Measurements from ENCODE around the gene POU2AF2.
"Not testable (repeated sequence)": the region's sequence is repeated elsewhere in the genome, so short reads cannot be mapped to it uniquely, and the experiment has no call there.

POU2AF2 gene

GRCh38 chr11:111245425-111245824, at the start of gene POU2AF2:
Gene POU2AF2, plus strand, starts transcription at chr11:111245725. Its CDS starts 129 bp downstream, at chr11:111245854.
- DNase-seq: no peak

GRCh38 chr11:111200010-111200534, 45.5 kb upstream of the POU2AF2 start:
- DNase-seq: no peak

- no peak for DNase-seq
These were observed 41.3 kb upstream of the POU2AF2 start for GRCh38 chr11:111204211-111204610.

GRCh38 chr11:111205632-111206385, 39.7 kb upstream of the POU2AF2 start:
- no peak for DNase-seq

GRCh38 chr11:111206472-111206871, 39.1 kb upstream of the POU2AF2 start:
- DNase-seq: no peak

- DNase-seq: no peak
These were observed 38.3 kb upstream of the POU2AF2 start for GRCh38 chr11:111207213-111207612.

GRCh38 chr11:111209543-111210355, 35.8 kb upstream of the POU2AF2 start:
- no peak for DNase-seq

- DNase-seq: no peak
These were observed 32.3 kb upstream of the POU2AF2 start for GRCh38 chr11:111213256-111213655.

GRCh38 chr11:111220721-111221120, 24.8 kb upstream of the POU2AF2 start:
- no peak for DNase-seq

- DNase-seq: no peak
These were observed 24.3 kb upstream of the POU2AF2 start for GRCh38 chr11:111221208-111221607.

GRCh38 chr11:111221936-111222335, 23.6 kb upstream of the POU2AF2 start:
- not testable (repeated sequence) for DNase-seq

GRCh38 chr11:111222821-111223455, 22.6 kb upstream of the POU2AF2 start:
- DNase-seq: not testable (repeated sequence)

GRCh38 chr11:111225881-111226280, 19.6 kb upstream of the POU2AF2 start:
- DNase-seq: no peak

GRCh38 chr11:111229604-111230003, 15.9 kb upstream of the POU2AF2 start:
- no peak for DNase-seq

GRCh38 chr11:111230122-111230465, 15.4 kb upstream of the POU2AF2 start:
- no peak for DNase-seq

- DNase-seq: no peak
These were observed 13.7 kb upstream of the POU2AF2 start for GRCh38 chr11:111231836-111232235.

GRCh38 chr11:111236383-111236782, 9.1 kb upstream of the POU2AF2 start:
- no peak for DNase-seq

GRCh38 chr11:111237926-111238325, 7.6 kb upstream of the POU2AF2 start:
- no peak for DNase-seq

GRCh38 chr11:111246956-111247355, 1.4 kb downstream of the POU2AF2 start:
- DNase-seq: no peak

- no peak for DNase-seq
These were observed 5.4 kb downstream of the POU2AF2 start for GRCh38 chr11:111250936-111251335.

GRCh38 chr11:111253131-111253530, 7.6 kb downstream of the POU2AF2 start:
- DNase-seq: no peak

GRCh38 chr11:111253630-111254029, 8.1 kb downstream of the POU2AF2 start:
- no peak for DNase-seq

- DNase-seq: no peak
These were observed 12.5 kb downstream of the POU2AF2 start for GRCh38 chr11:111258046-111258445.

Measured in stimulated activated CD4-positive, alpha-beta T cell treated with anti-CD3 and anti-CD28 coated beads, Interleukin-2, amount 100 ng/mL, for 48 hours (primary cell).